GM23338 (cell line): ENCODE measurements around the gene THBS2. TPM values are rescaled to one million over a fixed set of nuclear protein-coding genes. Genes with fewer than 3 reads are reported as not detected.

Experiments used
- ATAC-seq: fragments of 200-7000 bp; cut with Tn5 transposase; 3 replicates; pipeline ENCODE4 v1.9.1; 2020
- DNase-seq: peaks from one replicate; pipeline ENCODE4 v3.0.0-alpha.2; 2015; ENCODE audit warnings: low spot score
- H2AFZ ChIP-seq: fragments of 200-600 bp; sonication (generic); 2 replicates; pipeline ENCODE4 v1.8.0; 2016; ENCODE audit warnings: antibody characterized with exemption, mild to moderate bottlenecking, moderate library complexity
- H3F3A ChIP-seq: fragments of 200-600 bp; sonication (generic); replicated peaks from 2 replicates; pipeline ENCODE4 v1.8.0; 2017; ENCODE audit warnings: antibody characterized with exemption, mixed run types, low read depth
- H3K27ac ChIP-seq: fragments of 200-600 bp; sonication (generic); 2 replicates; pipeline ENCODE4 v1.6.1; 2016; ENCODE audit warnings: low read depth
- H3K27me3 ChIP-seq: fragments of 200-600 bp; sonication (generic); 2 replicates; pipeline ENCODE4 v1.8.0; 2016; ENCODE audit warnings: mild to moderate bottlenecking, mixed run types, moderate library complexity; ENCODE audit not compliant: insufficient read depth
- H3K36me3 ChIP-seq: fragments of 200-600 bp; sonication (generic); 2 replicates; pipeline ENCODE4 v1.8.0; 2016; ENCODE audit warnings: mild to moderate bottlenecking; ENCODE audit not compliant: insufficient read depth
- H3K4me1 ChIP-seq: fragments of 200-600 bp; sonication (generic); 2 replicates; pipeline ENCODE4 v1.8.0; 2016; ENCODE audit warnings: mild to moderate bottlenecking, moderate library complexity; ENCODE audit not compliant: insufficient read depth
- H3K4me2 ChIP-seq: fragments of 200-600 bp; sonication (generic); 2 replicates; pipeline ENCODE4 v1.7.1; 2017; ENCODE audit warnings: mixed run types
- H3K4me3 ChIP-seq: fragments of 200-600 bp; sonication (generic); 2 replicates; pipeline ENCODE4 v1.6.1; 2016; ENCODE audit warnings: mixed run types
- H3K79me2 ChIP-seq: fragments of 200-600 bp; sonication (generic); replicated peaks from 2 replicates; pipeline ENCODE4 v1.8.0; 2017; ENCODE audit warnings: mild to moderate bottlenecking; ENCODE audit not compliant: insufficient read depth
- H3K9me2 ChIP-seq: fragments of 200-600 bp; sonication (generic); 2 replicates; pipeline ENCODE4 v1.8.0; 2017; ENCODE audit not compliant: insufficient read depth
- H4K20me1 ChIP-seq: fragments of 200-600 bp; sonication (generic); replicated peaks from 2 replicates; pipeline ENCODE4 v1.8.0; 2017; ENCODE audit warnings: mild to moderate bottlenecking; ENCODE audit not compliant: insufficient read depth
- H3K27ac Mint-ChIP-seq: 2 replicates; pipeline ENCODE4 v1.8.0; 2020; ENCODE audit warnings: inconsistent platforms, mild to moderate bottlenecking, moderate library complexity, mixed read lengths
- H3K27me3 Mint-ChIP-seq: 3 replicates; pipeline ENCODE4 v1.8.0; 2022; ENCODE audit warnings: low read depth, mild to moderate bottlenecking, moderate library complexity, mixed read lengths, inconsistent platforms; ENCODE audit not compliant: insufficient read depth, poor library complexity
- H3K36me3 Mint-ChIP-seq: 3 replicates; pipeline ENCODE4 v1.8.0; 2021; ENCODE audit warnings: low read depth, mild to moderate bottlenecking, inconsistent platforms, moderate library complexity, mixed read lengths
- H3K4me1 Mint-ChIP-seq: 3 replicates; pipeline ENCODE4 v1.8.0; 2020; ENCODE audit warnings: mild to moderate bottlenecking, inconsistent platforms, mixed read lengths
- H3K4me3 Mint-ChIP-seq: 3 replicates; pipeline ENCODE4 v1.8.0; 2021; ENCODE audit warnings: moderate library complexity, mild to moderate bottlenecking, inconsistent platforms, mixed read lengths
- H3K9me3 Mint-ChIP-seq: 3 replicates; pipeline ENCODE4 v1.8.0; 2020; ENCODE audit warnings: moderate library complexity, mild to moderate bottlenecking, inconsistent platforms, mixed read lengths
- JUNB ChIP-seq: IDR thresholded peaks from one replicate; pipeline ENCODE4 v1.6.1; 2016; ENCODE audit warnings: antibody characterized with exemption; ENCODE audit not compliant: unreplicated experiment
- POLR2AphosphoS5 ChIP-seq: IDR thresholded peaks from 2 replicates; pipeline ENCODE4 v1.6.1; 2016; ENCODE audit warnings: antibody characterized with exemption, low read depth
- REST ChIP-seq: IDR thresholded peaks from one replicate; pipeline ENCODE4 v1.6.1; 2018; ENCODE audit warnings: antibody characterized with exemption; ENCODE audit not compliant: unreplicated experiment
- STAT1 ChIP-seq: IDR thresholded peaks from one replicate; pipeline ENCODE4 v1.6.1; 2016; ENCODE audit warnings: antibody characterized with exemption; ENCODE audit not compliant: unreplicated experiment
- ZNF331 ChIP-seq: fragments of 250-450 bp; sonication (Bioruptor Pico); IDR thresholded peaks from 2 replicates; pipeline ENCODE4 v1.5.0; 2020; ENCODE audit warnings: low read depth, mild to moderate bottlenecking, moderate library complexity
- ZNF462 ChIP-seq: fragments of 250-450 bp; sonication (Bioruptor Pico); IDR thresholded peaks from 2 replicates; pipeline ENCODE4 v1.5.0; 2020; ENCODE audit warnings: mild to moderate bottlenecking, moderate library complexity
- polyA plus RNA-seq: library from polyadenylated mRNA; unstranded; fragments of >200 nt; fragmentation: Nextera tagmentation; extraction: Ambion mirVana; gene quantifications from 2 replicates; pipeline ENCODE4 v1.2.1, GENCODE V29; 2016
- total RNA-seq: library from RNA; depleted of rRNA; stranded (reverse); fragments of >200 nt; shearing (Covaris generic); gene quantifications from 2 replicates; pipeline ENCODE4 v1.2.3, GENCODE V29; 2014

THBS2 gene
- total and polyA plus RNA-seq, 2 experiments from 2014 or later, result 7.9 to 44.7 TPM

GRCh38 chr6:169190144-169190584 is 63.5 kb downstream of the THBS2 start (continued):
- TF ChIP-seq ZNF462 (CRISPR knock-in tag) (no peak), JUNB (no peak), ZNF331 (CRISPR knock-in tag) (no peak), REST (no peak)

GRCh38 chr6:169189686-169190085 is 64.0 kb downstream of the THBS2 start:
- H3K27me3 Mint-ChIP-seq, result peaks cover 2% of the 10 kb centered on the region
- no peak overlapping the region for H3K27ac Mint-ChIP-seq
- no peaks in the 10 kb centered on the region for H3K9me2 ChIP-seq
- no peak for ATAC-seq
- H3K4me3 Mint-ChIP-seq, result no peak overlapping the region
- no peak overlapping the region for H3K4me2 ChIP-seq
- no peaks in the 10 kb centered on the region for H3K27me3 ChIP-seq
- no peak overlapping the region for H3K27ac ChIP-seq
- peaks cover 6% of the 10 kb centered on the region; the same call in 1 of the 3 replicates for H3K36me3 Mint-ChIP-seq
- no peaks in the 10 kb centered on the region for H3K4me1 ChIP-seq
- no peak overlapping the region for H3K4me3 ChIP-seq
- H3K9me3 Mint-ChIP-seq, result peaks cover 24% of the 10 kb centered on the region
- H3K4me1 Mint-ChIP-seq, result no peaks in the 10 kb centered on the region
- no peak overlapping the region for H2AFZ ChIP-seq
- H3K79me2 ChIP-seq, result no peaks in the 10 kb centered on the region
- H4K20me1 ChIP-seq, result no peaks in the 10 kb centered on the region
- no peaks in the 10 kb centered on the region for H3K36me3 ChIP-seq
- no peak for DNase-seq
- H3F3A ChIP-seq, result no peaks in the 10 kb centered on the region
- no peak for TF ChIP-seq ZNF462 (CRISPR knock-in tag)
- no peak for TF ChIP-seq STAT1
- TF ChIP-seq ZNF331 (CRISPR knock-in tag), result no peak
- no peak for TF ChIP-seq POLR2AphosphoS5
